PC-3 (cell line): ENCODE measurements around the gene SARM1.

Source experiments
- CTCF ChIP-seq: fragments of 300-600 bp; sonication (generic); conservative IDR thresholded peaks from 2 replicates; pipeline ENCODE4 v1.5.1; 2017; ENCODE audit warnings: antibody characterized with exemption, low read depth, mild to moderate bottlenecking, low read length
- EZH2 ChIP-seq: fragments of 300-600 bp; sonication (generic); IDR thresholded peaks from one replicate; pipeline ENCODE4 v1.6.1; 2017; ENCODE audit warnings: antibody characterized with exemption, mild to moderate bottlenecking, low read length; ENCODE audit not compliant: unreplicated experiment

DNA sequence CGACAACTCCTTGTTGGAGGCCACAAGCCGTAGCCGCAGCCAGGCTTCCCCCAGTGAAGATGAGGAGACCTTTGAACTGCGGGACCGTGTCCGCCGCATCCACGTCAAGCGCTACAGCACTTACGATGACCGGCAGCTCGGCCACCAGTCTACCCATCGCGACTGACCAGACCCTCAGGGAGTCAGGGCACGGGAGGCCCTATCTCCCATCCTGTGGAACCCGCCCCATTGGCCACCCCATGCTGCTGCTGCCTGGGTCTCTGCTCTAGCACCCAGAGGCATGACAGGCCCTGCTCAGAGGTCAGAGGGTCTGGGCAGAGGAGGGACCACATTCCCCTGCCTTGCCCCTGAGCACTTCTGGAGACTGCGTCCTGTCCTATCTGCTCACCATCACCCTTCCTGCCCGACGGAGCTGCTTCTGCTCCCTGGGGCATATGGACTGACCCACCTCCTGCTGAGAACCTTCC lies 27.0 kb upstream of the SARM1 start:
- no peak for TF ChIP-seq EZH2
- no peak for TF ChIP-seq CTCF
